Lung (tissue), 12 donors: ENCODE results near the gene PTBP2. TPM values are rescaled to one million over a fixed set of nuclear protein-coding genes. Genes with fewer than 3 reads are reported as not detected.

Experiments
- ATAC-seq: fragments of 200-7000 bp; cut with Tn5 transposase; one replicate; pipeline ENCODE4 v1.9.1; 2020; ENCODE audit warnings: moderate number of reproducible peaks; ENCODE audit not compliant: insufficient read depth, low FRiP score
- DNase-seq, 3 donors: peaks; one replicate each; pipeline ENCODE4 v3.0.0-alpha.2; 2013 to 2017
- H3K27ac ChIP-seq, 2 donors: one replicate each; pipeline ENCODE4 v1.5.1; 2013; ENCODE audit warnings: mild to moderate bottlenecking in 2 of 2, moderate library complexity in 2 of 2, control low read depth in 1 of 2, inconsistent platforms in 1 of 2, low read depth in 1 of 2, low read length in 1 of 2
- H3K27me3 ChIP-seq, 3 donors: one replicate each; pipeline ENCODE4 v1.5.1; 2013; ENCODE audit warnings: low read length in 2 of 3; ENCODE audit not compliant: control insufficient read depth in 3 of 3, insufficient read depth in 3 of 3
- H3K36me3 ChIP-seq, 4 donors: one replicate each; pipeline ENCODE4 v1.5.1; 2013; ENCODE audit warnings: low read length in 4 of 4, mild to moderate bottlenecking in 1 of 4, moderate library complexity in 1 of 4; ENCODE audit not compliant: control insufficient read depth in 4 of 4, insufficient read depth in 4 of 4
- H3K4me1 ChIP-seq, 5 donors: one replicate each; pipeline ENCODE4 v1.5.1; 2013; ENCODE audit warnings: low read length in 5 of 5, mild to moderate bottlenecking in 2 of 5, moderate library complexity in 1 of 5; ENCODE audit not compliant: control insufficient read depth in 5 of 5, insufficient read depth in 5 of 5
- H3K4me3 ChIP-seq: one replicate; pipeline ENCODE4 v1.5.1; 2013; ENCODE audit warnings: mild to moderate bottlenecking, control low read depth, moderate library complexity
- H3K9ac ChIP-seq, 2 donors: one replicate each; pipeline ENCODE4 v1.5.1; 2013; ENCODE audit warnings: low read length in 2 of 2, control low read depth in 1 of 2; ENCODE audit not compliant: insufficient read depth in 1 of 2
- H3K9me3 ChIP-seq, 4 donors: one replicate each; pipeline ENCODE4 v1.5.1; 2013; ENCODE audit warnings: low read length in 3 of 4, mild to moderate bottlenecking in 1 of 4, moderate library complexity in 1 of 4; ENCODE audit not compliant: control insufficient read depth in 4 of 4, insufficient read depth in 3 of 4
- WGBS, 2 donors: extraction: QIAGEN DNeasy Blood & Tissue Kit; methylation state at CpG; one replicate each; pipeline ENCODE4 v1.1.7; 2013; 5-methylcytosine and 5-hydroxymethylcytosine counted together
- polyA plus RNA-seq, 2 donors: library from polyadenylated mRNA; stranded (reverse); fragments of 200-250 nt; gene quantifications; one replicate each; pipeline ENCODE4 v1.2.1, GENCODE V29; 2013
- total RNA-seq, 2 donors: library from RNA; depleted of rRNA in 1 of 2; stranded (reverse); fragments of >200 nt in 1 of 2; gene quantifications; one replicate each; pipeline ENCODE4 v1.2.1, GENCODE V29; 2014 to 2021
- TF ChIP-seq, protein P1 (sequence below): IDR thresholded peaks from 2 replicates; pipeline ENCODE4 v1.5.1; 2012; ENCODE audit warnings: mild to moderate bottlenecking; ENCODE audit errors: control extremely low read depth, extremely low read depth
- donor health status: control.
- donor health status: control.
- donor health status: Bipolar disorder and iron deficiency.
- donor health status: healthy.
- donor health status: DM: yes; HTN: yes; CAD: no.

Gene PTBP2
- total and polyA plus RNA-seq, 4 donors, result 5.7 to 79.7 (median 14.6) TPM

DNA sequence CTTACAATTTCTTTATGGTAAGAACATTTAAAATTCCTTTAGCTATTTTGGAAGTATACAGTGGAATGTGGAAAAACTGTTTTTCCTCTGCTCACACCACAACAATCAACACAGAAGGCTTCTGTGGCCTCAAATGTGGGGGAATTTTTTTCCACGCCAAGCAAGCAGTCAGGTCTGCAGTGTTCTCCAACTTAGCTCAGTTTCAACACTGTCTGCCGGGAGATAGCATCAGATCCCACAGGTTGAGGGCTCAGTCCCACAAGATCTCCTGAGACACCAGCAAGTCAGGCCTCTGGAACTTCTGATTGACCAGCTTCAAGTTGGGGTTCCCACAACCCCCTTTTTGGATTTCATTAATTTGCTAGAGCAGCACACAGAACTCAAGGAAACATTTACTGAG is 50.3 kb downstream of the PTBP2 start:
- whole genome bisulfite sequencing, 2 donors, result 87 to 92% methylated on average over 2 of the region's 2 CpGs
- peaks cover 7 to 23% (median 14%) of the 10 kb centered on the region in 4 donors for H3K36me3 ChIP-seq
- TF ChIP-seq, protein P1, sequence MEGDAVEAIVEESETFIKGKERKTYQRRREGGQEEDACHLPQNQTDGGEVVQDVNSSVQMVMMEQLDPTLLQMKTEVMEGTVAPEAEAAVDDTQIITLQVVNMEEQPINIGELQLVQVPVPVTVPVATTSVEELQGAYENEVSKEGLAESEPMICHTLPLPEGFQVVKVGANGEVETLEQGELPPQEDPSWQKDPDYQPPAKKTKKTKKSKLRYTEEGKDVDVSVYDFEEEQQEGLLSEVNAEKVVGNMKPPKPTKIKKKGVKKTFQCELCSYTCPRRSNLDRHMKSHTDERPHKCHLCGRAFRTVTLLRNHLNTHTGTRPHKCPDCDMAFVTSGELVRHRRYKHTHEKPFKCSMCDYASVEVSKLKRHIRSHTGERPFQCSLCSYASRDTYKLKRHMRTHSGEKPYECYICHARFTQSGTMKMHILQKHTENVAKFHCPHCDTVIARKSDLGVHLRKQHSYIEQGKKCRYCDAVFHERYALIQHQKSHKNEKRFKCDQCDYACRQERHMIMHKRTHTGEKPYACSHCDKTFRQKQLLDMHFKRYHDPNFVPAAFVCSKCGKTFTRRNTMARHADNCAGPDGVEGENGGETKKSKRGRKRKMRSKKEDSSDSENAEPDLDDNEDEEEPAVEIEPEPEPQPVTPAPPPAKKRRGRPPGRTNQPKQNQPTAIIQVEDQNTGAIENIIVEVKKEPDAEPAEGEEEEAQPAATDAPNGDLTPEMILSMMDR, result no peak

DNA sequence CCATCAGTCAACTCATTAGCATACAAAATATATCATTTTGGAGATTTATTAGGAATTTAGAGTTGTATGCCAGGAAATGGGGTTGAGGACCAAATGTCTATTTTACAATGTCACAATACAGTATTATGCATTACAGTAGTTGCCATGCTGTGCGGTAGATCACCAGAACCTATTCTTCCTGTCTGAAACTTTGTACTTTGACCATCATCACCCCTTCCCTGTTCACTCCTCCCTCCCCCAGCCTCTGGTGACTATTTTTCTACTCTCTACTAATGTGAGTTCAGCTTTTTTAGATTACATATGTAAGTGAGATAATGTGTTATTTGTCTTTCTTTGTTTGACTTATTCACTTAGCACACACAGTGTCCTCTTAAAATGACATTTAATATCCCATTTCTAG is 50.8 kb downstream of the PTBP2 start:
- H3K9me3 ChIP-seq, result no peaks in the 10 kb centered on the region
- 96 to 98% methylated on average over 1 of the region's 1 CpG for WGBS, 2 donors
- DNase-seq (no peak), ATAC-seq (no peak)
- H3K4me3 ChIP-seq, result no peak overlapping the region
- TF ChIP-seq, protein P1, result no peak
- no peak overlapping the region for H3K9ac ChIP-seq
- no peaks in the 10 kb centered on the region for H3K4me1 ChIP-seq
- peaks cover 7 to 23% (median 14%) of the 10 kb centered on the region in 4 donors for H3K36me3 ChIP-seq
- no peaks in the 10 kb centered on the region for H3K27me3 ChIP-seq
- no peak overlapping the region for H3K27ac ChIP-seq

More for the DNA sequence above, 50.3 kb downstream of the PTBP2 start:
- Histone ChIP-seq H3K4me1 (no peaks in the 10 kb centered on the region), H3K4me3 (no peak overlapping the region), H3K27ac (no peak overlapping the region), H3K27me3 (no peaks in the 10 kb centered on the region), H3K9ac (no peak overlapping the region), H3K9me3 (no peaks in the 10 kb centered on the region)
- DNase-seq, result peak in 1 of 3 donors; percentile 3
- no peak for ATAC-seq

DNA sequence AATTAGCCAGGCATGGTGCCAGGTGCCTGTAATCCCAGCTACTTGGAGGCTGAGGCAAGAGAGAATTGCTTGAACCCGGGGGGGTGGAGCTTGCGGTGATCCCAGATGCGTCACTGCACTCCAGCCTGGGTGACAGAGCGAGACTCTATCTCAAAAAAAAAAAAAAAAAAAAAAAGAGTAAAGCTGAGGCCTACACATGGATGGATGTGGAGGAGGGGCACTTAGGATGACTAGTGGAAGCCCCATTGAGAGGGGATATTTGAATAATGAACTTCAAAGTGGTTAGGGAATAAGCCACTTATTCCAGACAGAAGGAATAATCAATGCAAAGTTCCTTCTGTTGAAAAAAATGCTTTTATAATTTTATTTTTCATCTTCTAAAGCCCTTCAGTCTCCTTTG is 51.4 kb downstream of the PTBP2 start:
- 97 to 98% methylated on average over 4 of the region's 4 CpGs for WGBS, 2 donors
- TF ChIP-seq, protein P1, result no peak
- H3K9ac ChIP-seq, result no peak overlapping the region
- DNase-seq (no peak), ATAC-seq (no peak)
- H3K4me3 ChIP-seq, result no peak overlapping the region
- H3K9me3 ChIP-seq, result no peaks in the 10 kb centered on the region
- H3K27me3 ChIP-seq, result no peaks in the 10 kb centered on the region
- peaks cover 7 to 25% (median 14%) of the 10 kb centered on the region in 4 donors for H3K36me3 ChIP-seq
- no peak overlapping the region for H3K27ac ChIP-seq
- H3K4me1 ChIP-seq, result no peaks in the 10 kb centered on the region

DNA sequence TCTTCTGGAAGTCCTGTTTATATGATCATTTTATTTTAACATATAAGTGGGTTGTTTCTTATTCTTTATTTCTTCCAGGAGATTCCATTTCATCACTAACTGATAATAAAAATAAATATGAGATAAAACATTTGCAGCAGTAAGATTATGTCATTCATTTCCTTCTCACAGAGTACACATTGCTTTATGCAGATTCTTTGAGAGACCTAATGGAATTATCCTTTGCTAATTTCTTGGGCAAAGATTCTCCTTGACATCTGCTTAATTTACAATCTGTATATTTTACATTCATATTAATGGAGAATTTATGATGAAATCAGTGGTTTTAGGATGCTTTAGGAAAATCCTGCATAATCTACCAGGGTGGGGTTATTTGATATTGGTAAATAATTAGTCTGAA is 60.6 kb downstream of the PTBP2 start:
- TF ChIP-seq, protein P1, result no peak
- no peaks in the 10 kb centered on the region for H3K9me3 ChIP-seq
- H3K4me3 ChIP-seq, result no peak overlapping the region
- DNase-seq, result no peak
- H3K36me3 ChIP-seq, result peaks cover 3 to 46% (median 24%) of the 10 kb centered on the region in 4 donors
- H3K27ac ChIP-seq, result no peak overlapping the region
- H3K4me1 ChIP-seq, result no peaks in the 10 kb centered on the region
- no peaks in the 10 kb centered on the region for H3K27me3 ChIP-seq
- ATAC-seq, result no peak
- H3K9ac ChIP-seq, result no peak overlapping the region
